Parathyroid adenoma (tissue), 2 donors: ENCODE measurements around the gene SPECC1L.

Experiments used
- H2AFZ ChIP-seq: fragments of 300-600 bp; sonication (generic); one replicate; pipeline ENCODE4 v1.7.0; 2017; ENCODE audit warnings: antibody characterized with exemption, mild to moderate bottlenecking
- H3K27ac ChIP-seq: fragments of 300-600 bp; sonication (generic); one replicate; pipeline ENCODE4 v1.7.0; 2017
- H3K27me3 ChIP-seq: fragments of 300-600 bp; sonication (generic); one replicate; pipeline ENCODE4 v1.7.0; 2017; ENCODE audit warnings: low read length; ENCODE audit not compliant: control insufficient read depth, insufficient read depth
- H3K36me3 ChIP-seq: fragments of 300-600 bp; sonication (generic); one replicate; pipeline ENCODE4 v1.7.0; 2017; ENCODE audit warnings: low read length; ENCODE audit not compliant: control insufficient read depth, insufficient read depth
- H3K4me1 ChIP-seq: fragments of 300-600 bp; sonication (generic); one replicate; pipeline ENCODE4 v1.7.0; 2017; ENCODE audit warnings: control low read depth
- H3K4me2 ChIP-seq: fragments of 300-600 bp; sonication (generic); one replicate; pipeline ENCODE4 v1.7.0; 2017; ENCODE audit warnings: low read length
- H3K4me3 ChIP-seq: fragments of 300-600 bp; sonication (generic); one replicate; pipeline ENCODE4 v1.7.0; 2017; ENCODE audit warnings: low read depth, low read length
- H3K79me2 ChIP-seq: fragments of 300-600 bp; sonication (generic); one replicate; pipeline ENCODE4 v1.7.0; 2017; ENCODE audit warnings: control low read depth
- H3K9ac ChIP-seq: fragments of 300-600 bp; sonication (generic); one replicate; pipeline ENCODE4 v1.7.0; 2017; ENCODE audit warnings: mild to moderate bottlenecking
- H3K9me3 ChIP-seq: fragments of 300-600 bp; sonication (generic); one replicate; pipeline ENCODE4 v1.7.0; 2017; ENCODE audit warnings: low read length; ENCODE audit not compliant: control insufficient read depth
- TF ChIP-seq, protein P1 (sequence below): fragments of 300-600 bp; sonication (generic); IDR thresholded peaks from one replicate; pipeline ENCODE4 v1.7.0; 2017; ENCODE audit warnings: antibody characterized with exemption, mild to moderate bottlenecking
- donor health status: primary hyperparathyroidism.

The SPECC1L gene

DNA sequence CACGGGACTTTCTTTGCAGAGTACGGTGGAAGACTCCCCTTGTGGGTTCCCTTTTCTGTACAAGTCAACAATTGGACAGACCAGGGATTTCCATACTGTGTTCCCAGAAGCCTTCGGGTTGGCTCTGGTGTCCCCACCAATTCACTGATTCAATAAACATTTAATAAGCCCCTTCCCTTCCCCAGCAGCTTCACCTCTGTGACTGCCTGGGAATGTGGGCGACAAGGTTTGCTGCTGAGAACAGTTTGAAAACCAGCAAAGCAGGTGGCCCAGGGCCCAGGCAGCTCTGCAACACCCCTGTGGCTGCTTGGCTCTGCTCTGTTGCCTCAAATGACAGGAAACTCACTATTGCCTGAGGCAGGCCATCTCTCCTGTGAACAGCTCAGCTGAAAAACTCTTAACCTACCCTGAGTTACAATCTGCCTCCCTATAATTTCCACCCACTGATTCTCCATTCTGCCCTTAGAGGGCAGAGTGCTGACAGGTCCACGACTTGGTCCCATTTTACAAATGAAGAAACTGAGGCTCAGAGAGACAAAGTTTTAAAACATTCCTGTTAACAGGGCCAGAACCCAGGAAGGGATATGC lies 167.2 kb downstream of the SPECC1L start:
- TF ChIP-seq, protein P1, sequence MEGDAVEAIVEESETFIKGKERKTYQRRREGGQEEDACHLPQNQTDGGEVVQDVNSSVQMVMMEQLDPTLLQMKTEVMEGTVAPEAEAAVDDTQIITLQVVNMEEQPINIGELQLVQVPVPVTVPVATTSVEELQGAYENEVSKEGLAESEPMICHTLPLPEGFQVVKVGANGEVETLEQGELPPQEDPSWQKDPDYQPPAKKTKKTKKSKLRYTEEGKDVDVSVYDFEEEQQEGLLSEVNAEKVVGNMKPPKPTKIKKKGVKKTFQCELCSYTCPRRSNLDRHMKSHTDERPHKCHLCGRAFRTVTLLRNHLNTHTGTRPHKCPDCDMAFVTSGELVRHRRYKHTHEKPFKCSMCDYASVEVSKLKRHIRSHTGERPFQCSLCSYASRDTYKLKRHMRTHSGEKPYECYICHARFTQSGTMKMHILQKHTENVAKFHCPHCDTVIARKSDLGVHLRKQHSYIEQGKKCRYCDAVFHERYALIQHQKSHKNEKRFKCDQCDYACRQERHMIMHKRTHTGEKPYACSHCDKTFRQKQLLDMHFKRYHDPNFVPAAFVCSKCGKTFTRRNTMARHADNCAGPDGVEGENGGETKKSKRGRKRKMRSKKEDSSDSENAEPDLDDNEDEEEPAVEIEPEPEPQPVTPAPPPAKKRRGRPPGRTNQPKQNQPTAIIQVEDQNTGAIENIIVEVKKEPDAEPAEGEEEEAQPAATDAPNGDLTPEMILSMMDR, result no peak
- no peak overlapping the region for H3K9ac ChIP-seq
- H3K27ac ChIP-seq, result no peak overlapping the region
- no peaks in the 10 kb centered on the region for H3K27me3 ChIP-seq
- H2AFZ ChIP-seq, result no peak overlapping the region
- no peaks in the 10 kb centered on the region for H3K9me3 ChIP-seq
- H3K4me3 ChIP-seq, result no peak overlapping the region
- no peaks in the 10 kb centered on the region for H3K36me3 ChIP-seq
- no peaks in the 10 kb centered on the region for H3K79me2 ChIP-seq
- H3K4me1 ChIP-seq, result no peaks in the 10 kb centered on the region
- no peak overlapping the region for H3K4me2 ChIP-seq

DNA sequence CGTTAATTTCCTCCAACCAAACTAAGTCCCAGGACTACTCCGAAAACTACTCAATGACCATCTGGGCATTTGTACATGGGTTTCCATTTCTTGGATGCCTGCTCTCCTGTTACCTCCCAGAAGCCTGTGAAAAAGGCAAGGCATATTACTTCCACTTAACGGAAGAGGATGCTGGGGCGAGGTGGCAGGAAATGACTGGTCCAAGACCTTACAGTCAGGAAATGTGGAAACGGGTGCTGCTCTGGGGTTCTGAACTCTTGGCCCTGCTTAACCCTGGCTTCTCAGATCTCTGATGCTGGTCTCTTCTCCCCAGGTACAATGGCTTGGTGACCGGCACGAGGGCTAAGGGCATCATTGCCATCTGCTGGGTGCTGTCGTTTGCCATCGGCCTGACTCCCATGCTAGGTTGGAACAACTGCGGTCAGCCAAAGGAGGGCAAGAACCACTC lies 169.7 kb downstream of the SPECC1L start:
- Histone ChIP-seq H3K4me3 (no peak overlapping the region), H3K4me2 (no peak overlapping the region), H3K27me3 (no peaks in the 10 kb centered on the region), H2AFZ (no peak overlapping the region), H3K9ac (no peak overlapping the region), H3K27ac (no peak overlapping the region), H3K4me1 (no peaks in the 10 kb centered on the region), H3K9me3 (no peaks in the 10 kb centered on the region), H3K79me2 (no peaks in the 10 kb centered on the region), H3K36me3 (no peaks in the 10 kb centered on the region)
- TF ChIP-seq, protein P1, result no peak

DNA sequence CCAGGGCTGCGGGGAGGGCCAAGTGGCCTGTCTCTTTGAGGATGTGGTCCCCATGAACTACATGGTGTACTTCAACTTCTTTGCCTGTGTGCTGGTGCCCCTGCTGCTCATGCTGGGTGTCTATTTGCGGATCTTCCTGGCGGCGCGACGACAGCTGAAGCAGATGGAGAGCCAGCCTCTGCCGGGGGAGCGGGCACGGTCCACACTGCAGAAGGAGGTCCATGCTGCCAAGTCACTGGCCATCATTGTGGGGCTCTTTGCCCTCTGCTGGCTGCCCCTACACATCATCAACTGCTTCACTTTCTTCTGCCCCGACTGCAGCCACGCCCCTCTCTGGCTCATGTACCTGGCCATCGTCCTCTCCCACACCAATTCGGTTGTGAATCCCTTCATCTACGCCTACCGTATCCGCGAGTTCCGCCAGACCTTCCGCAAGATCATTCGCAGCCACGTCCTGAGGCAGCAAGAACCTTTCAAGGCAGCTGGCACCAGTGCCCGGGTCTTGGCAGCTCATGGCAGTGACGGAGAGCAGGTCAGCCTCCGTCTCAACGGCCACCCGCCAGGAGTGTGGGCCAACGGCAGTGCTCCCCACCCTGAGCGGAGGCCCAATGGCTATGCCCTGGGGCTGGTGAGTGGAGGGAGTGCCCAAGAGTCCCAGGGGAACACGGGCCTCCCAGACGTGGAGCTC lies 170.2 kb downstream of the SPECC1L start:
- Histone ChIP-seq H3K27ac (no peak overlapping the region), H3K9ac (no peak overlapping the region), H3K27me3 (no peaks in the 10 kb centered on the region), H3K4me1 (no peaks in the 10 kb centered on the region), H3K9me3 (no peaks in the 10 kb centered on the region), H3K36me3 (no peaks in the 10 kb centered on the region), H3K79me2 (no peaks in the 10 kb centered on the region), H3K4me2 (no peak overlapping the region), H2AFZ (no peak overlapping the region), H3K4me3 (no peak overlapping the region)
- TF ChIP-seq, protein P1, result no peak

DNA sequence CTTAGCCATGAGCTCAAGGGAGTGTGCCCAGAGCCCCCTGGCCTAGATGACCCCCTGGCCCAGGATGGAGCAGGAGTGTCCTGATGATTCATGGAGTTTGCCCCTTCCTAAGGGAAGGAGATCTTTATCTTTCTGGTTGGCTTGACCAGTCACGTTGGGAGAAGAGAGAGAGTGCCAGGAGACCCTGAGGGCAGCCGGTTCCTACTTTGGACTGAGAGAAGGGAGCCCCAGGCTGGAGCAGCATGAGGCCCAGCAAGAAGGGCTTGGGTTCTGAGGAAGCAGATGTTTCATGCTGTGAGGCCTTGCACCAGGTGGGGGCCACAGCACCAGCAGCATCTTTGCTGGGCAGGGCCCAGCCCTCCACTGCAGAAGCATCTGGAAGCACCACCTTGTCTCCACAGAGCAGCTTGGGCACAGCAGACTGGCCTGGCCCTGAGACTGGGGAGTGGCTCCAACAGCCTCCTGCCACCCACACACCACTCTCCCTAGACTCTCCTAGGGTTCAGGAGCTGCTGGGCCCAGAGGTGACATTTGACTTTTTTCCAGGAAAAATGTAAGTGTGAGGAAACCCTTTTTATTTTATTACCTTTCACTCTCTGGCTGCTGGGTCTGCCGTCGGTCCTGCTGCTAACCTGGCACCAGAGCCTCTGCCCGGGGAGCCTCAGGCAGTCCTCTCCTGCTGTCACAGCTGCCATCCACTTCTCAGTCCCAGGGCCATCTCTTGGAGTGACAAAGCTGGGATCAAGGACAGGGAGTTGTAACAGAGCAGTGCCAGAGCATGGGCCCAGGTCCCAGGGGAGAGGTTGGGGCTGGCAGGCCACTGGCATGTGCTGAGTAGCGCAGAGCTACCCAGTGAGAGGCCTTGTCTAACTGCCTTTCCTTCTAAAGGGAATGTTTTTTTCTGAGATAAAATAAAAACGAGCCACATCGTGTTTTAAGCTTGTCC lies 171.0 kb downstream of the SPECC1L start:
- no peak overlapping the region for H3K27ac ChIP-seq
- H3K4me2 ChIP-seq, result no peak overlapping the region
- H3K4me1 ChIP-seq, result no peaks in the 10 kb centered on the region
- no peaks in the 10 kb centered on the region for H3K36me3 ChIP-seq
- no peaks in the 10 kb centered on the region for H3K9me3 ChIP-seq
- TF ChIP-seq, protein P1, result no peak
- H3K79me2 ChIP-seq, result no peaks in the 10 kb centered on the region
- no peak overlapping the region for H3K4me3 ChIP-seq
- no peak overlapping the region for H2AFZ ChIP-seq
- no peaks in the 10 kb centered on the region for H3K27me3 ChIP-seq
- no peak overlapping the region for H3K9ac ChIP-seq
